GM12801 (cell line): ENCODE measurements around the gene GGT6.

Experiments
- TF ChIP-seq, protein P1 (sequence below): IDR thresholded peaks from one replicate; pipeline ENCODE4 v1.5.1; 2011; ENCODE audit warnings: control low read depth; ENCODE audit not compliant: insufficient read length; ENCODE audit errors: extremely low read depth

Gene GGT6

DNA sequence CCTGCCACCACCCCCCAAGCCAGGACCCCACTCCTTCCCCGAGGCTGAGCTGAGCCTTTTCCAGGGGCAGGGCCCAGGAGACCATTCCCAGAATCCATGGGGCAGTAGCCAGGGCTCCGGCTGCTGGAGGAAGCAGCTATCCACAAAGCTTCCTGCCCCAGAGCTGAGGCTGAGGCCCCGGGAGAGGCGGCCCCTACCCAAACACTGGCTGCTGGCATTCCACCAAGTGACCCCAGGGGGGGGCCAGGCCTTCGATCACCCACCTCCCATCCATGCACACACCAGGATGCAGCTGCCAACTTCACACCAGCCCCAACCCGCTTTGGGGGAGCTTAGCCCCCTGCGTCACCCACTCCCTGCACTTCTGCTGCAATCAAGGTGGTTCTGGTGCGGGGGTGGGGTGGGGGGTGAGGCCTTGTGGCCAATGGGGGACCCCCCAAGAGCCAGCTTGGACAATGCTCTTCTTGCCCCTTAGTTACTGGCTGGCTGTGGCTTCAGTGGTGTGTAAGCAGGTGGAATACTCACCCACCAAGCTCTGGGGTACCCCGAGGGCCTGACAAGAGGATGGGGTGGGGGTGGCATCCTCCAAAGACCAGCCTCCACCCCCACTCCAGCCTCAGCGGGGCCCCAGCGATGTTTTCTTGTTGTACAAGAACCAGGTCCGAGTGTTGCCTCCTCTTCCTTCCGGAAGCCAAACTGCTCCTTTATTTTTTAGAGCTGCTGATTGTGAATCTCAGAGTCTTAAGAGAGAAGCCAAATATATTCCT is 22.0 kb downstream of the GGT6 start:
- TF ChIP-seq, protein P1, sequence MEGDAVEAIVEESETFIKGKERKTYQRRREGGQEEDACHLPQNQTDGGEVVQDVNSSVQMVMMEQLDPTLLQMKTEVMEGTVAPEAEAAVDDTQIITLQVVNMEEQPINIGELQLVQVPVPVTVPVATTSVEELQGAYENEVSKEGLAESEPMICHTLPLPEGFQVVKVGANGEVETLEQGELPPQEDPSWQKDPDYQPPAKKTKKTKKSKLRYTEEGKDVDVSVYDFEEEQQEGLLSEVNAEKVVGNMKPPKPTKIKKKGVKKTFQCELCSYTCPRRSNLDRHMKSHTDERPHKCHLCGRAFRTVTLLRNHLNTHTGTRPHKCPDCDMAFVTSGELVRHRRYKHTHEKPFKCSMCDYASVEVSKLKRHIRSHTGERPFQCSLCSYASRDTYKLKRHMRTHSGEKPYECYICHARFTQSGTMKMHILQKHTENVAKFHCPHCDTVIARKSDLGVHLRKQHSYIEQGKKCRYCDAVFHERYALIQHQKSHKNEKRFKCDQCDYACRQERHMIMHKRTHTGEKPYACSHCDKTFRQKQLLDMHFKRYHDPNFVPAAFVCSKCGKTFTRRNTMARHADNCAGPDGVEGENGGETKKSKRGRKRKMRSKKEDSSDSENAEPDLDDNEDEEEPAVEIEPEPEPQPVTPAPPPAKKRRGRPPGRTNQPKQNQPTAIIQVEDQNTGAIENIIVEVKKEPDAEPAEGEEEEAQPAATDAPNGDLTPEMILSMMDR = no peak

DNA sequence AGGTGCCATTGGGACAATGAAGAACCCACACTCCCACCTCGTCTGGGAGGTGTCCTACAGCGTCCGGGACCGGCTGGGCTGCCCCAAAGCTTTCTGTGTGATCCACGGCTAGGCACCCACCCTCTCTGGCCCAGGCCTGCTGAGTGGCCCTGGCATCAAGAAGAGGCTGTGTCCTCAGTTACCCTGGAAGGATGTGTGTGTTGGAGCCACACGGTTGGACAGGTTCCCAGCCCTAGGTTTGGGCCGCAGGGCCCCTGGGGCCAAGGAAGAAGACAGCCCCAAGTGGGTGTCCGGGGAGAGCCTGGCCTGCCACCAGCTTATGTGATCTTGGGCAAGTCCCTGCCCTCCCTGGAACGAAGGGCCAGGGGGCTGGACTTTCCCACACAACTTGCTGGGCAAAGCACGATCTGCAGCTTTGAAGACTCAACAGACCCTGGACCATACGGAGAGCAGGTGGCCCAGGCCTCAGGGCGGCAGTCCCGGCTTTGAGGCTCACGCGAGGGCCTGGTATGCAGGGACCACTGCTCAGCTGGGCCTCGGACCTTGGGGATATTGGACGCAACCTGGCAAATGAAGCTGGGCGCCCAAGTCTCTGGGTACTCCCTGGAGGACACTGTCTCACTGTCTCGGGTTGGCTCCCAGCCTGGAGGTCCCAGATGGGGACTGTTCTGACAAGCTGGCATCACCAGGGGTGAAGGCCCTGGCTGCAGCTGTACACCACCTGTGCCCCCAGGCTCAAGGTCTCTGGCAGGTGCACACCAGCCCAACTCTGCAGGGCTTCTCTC is 22.7 kb downstream of the GGT6 start:
- TF ChIP-seq, protein P1 = no peak

DNA sequence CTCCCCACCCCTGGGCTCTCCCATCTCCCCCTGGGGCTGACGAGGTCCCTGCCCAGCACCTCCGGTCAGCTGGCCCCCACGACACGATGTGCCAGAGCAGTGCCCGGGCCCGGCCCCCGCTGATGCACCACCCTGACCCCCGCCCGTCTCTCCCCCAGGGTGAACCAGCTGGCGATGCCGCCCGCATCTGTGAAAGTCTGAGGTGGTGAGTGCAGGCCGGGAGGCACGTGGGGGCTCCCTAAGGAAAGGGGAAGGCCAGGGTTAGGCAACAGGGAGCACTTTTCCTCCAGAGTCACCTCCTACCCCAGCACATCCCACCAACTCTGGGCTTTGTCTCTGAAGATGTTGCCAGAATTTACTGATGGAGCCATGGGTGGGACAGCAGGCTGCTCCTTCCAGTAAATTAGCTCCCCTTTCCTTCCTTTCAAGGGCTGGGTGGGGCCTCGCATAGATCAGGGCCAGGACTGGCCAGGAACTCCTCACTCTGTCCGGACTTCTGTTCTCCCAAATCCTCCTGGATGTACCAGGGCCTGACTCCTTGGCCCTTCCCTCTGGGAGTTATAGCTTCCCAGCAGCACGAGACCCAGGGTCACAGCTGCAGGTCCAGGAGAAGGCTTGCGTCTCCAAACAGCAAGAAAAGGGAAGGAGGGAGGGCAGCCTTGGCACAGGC is 23.5 kb downstream of the GGT6 start:
- TF ChIP-seq, protein P1 = no peak

DNA sequence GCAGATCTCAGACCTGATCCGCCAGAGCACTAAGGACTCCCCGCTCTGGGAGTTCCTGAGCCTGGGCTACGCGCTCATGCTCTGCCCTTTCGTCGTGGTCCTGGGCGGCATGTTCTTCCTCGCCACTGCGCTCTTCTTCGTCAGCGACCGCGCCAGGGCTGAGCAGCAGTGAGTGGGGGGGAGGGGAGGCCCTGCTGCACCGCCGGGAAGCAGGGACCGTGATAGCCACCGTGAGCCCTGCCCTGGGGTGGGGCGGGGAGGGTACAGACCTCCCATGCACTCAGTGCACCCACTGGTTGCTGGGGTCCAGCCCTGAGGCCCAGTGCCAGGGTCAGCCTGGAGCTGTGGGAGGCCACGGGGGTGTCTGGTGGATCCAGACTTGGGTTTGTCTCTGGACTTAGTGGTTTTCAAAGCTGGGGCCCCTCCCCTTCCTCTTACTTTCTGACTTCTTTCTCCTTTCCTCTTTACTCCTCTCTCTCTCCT is 24.1 kb downstream of the GGT6 start:
- TF ChIP-seq, protein P1 = no peak

DNA sequence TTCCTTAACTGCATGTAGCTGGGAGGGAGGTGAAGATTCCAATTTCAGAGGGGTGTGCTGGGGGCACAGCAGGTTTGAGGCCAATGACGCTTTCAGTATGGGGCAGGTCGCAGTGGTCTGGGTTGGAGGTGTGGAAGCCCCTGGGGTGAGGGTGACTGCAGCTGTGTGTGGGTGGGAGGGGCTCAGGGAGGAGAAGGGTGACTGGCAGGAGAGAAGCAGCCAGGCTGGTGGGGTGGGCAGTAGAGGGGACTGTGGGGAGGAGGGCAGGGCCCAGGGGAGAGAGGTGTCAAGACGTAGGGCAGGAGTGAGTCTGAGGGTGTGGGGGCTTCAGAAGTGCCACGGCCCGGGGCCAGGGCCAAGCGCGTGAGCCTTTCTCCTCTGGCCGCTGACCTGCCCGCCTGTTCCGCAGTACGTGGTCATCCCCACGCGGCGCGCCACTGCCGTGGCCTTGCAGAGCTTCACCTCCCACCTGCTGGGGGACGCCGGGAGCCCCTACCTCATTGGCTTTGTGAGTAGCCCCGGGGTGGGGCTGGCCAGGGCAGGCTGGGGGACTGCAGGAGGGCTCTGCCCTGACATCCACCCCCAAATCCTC is 24.6 kb downstream of the GGT6 start:
- TF ChIP-seq, protein P1 = no peak

DNA sequence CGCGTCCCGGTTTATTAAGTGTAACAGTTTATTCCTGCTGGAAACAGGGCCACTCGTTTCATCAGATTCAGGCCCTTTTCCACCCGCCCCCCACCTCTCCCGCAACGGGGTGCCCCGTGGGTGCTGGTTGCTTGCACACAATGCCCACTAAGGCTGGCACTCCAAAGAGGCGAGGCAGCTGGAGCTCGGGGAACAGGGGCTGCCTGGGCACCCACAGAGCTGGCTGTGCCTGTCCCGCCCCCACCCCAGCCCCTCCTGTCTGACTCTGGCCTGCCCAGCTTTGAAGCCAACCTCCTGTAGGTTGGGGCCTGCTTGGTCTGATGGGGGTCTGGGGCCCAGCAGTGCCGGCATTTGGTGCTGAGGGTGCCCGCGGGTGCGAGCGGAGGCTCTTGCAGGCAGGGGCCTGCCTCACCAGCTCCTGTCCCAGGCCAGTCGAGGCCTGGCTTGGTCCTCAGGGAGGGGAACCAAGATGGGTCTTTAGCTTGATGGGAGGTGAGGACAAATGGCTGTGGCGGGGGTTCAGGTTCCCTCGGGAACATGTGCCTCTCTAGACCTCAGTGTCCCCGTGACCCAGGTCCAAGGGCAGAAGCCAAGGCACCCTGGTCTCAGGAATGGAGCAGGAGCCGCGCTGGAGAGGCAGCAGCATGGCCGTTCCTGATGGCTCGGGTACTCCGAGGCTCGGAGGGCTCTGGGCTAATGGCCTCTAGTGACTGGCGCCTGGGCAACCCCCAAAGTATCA is 25.3 kb downstream of the GGT6 start:
- TF ChIP-seq, protein P1 = no peak
